GM18517 (cell line): ENCODE results near the gene SIGLEC14.
"Not testable (repeated sequence)": the region's sequence is repeated elsewhere in the genome, so short reads cannot be mapped to it uniquely, and the experiment has no call there.

Source experiments
- ATAC-seq: cut with Tn5 transposase; IDR thresholded peaks from one replicate; pipeline ENCODE4 v1.9.1; 2021; ENCODE audit warnings: mild to moderate bottlenecking, moderate library complexity; ENCODE audit not compliant: unreplicated experiment

Gene SIGLEC14

DNA sequence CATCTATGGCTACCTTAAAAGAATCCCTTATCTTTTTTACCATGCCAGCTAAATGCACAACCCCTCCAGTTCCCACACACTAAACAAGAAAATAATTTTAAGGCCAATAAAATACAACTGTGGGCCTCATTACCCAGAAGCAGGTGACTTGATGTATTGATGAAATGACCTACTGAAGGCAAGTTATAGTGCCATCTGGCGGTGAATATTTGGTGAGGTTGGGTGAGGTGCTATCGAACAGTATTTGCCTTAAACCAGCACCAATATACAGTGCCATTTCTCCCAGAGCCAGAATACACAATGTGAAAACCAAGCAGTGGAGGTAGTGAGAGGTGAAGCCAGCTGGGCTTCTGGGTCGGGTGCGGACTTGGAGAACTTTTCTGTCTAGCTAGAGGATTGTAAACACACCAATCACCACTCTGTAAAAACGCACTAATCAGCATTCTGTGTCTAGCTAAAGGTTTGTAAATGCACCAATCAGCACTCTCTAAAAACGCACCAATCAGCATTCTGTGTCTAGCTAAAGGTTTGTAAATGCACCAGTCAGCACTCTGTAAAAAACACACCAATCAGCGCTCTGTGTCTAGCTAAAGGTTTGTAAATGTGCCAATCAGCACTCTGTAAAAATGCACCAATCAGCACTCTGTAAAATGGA, 29.4 kb upstream of the SIGLEC14 start:
- not testable (repeated sequence) for ATAC-seq

DNA sequence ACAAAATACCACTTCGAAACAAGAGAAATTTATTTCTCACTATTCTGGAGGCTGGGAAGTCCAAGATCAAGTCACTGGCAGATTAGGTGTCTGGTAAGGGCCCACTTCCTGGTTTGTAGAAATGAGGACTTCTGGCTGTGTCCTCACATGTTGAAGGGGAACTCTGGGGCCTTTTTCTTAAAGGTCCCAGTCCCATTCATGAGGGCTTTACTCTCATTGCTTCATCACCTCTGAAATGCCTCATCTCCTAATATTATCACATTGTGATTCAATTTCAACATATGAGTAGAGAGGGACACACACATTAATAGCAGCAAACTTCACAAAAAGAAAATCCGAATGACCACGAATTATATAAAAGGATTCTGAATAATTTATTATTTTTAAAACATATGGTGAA, 21.6 kb upstream of the SIGLEC14 start:
- ATAC-seq, result no peak

DNA sequence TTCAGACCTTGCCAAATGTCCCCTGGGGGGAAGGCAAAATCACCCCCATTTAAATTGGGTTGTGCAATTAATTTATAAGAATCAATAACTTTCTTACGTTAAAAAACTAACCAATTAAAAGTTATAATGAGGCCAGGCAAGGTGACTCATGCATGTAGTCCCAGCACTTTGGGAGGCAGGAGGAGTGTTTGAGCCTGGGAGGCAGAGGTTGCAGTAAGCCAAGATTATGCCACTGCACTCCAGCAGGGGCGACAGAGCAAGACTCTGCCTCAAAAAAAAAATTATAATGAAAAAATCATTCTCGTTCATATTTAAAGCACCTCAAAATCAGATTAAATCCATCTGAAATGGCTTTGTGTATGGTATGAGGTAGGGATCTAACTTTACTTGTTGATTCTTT, 18.4 kb upstream of the SIGLEC14 start:
- ATAC-seq, result no peak

DNA sequence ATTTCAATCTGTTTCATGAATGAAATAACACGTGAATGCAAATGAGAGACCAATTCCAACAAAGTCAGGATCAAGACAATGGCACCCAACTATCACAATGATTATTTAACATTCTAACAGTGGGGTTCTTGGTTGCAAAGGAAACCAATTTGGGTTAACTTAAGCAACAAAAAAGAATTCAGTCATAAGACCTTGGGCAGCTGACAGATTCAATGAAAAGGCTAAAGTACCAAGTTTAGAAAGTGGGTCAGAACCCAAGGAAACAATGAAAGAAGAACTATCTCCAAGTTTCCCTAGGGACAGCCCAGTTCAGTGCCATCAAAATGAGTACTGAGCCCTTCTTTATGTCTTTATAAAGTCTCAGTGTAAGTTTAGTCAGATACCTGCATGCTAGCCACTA, 17.5 kb upstream of the SIGLEC14 start:
- ATAC-seq, result no peak

DNA sequence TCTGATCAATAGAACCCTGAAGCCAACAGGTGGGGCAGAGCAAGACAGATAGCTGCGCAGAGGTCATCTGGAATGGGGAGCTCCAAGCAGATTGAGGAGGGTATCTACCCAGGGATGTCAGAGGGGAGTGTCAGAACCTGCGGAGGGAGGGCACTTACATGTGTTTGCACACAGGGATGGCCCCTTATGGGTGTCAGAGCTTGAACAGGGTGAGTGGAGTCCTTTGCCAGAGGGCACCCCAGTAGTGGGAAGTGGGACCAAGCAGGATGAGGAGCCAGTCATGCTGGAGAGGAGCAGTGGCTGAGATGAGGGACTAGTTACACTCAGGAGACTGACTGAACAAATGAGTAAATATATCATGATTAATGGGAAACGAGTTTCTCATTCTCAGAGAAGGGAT, 17.0 kb upstream of the SIGLEC14 start:
- no peak for ATAC-seq

DNA sequence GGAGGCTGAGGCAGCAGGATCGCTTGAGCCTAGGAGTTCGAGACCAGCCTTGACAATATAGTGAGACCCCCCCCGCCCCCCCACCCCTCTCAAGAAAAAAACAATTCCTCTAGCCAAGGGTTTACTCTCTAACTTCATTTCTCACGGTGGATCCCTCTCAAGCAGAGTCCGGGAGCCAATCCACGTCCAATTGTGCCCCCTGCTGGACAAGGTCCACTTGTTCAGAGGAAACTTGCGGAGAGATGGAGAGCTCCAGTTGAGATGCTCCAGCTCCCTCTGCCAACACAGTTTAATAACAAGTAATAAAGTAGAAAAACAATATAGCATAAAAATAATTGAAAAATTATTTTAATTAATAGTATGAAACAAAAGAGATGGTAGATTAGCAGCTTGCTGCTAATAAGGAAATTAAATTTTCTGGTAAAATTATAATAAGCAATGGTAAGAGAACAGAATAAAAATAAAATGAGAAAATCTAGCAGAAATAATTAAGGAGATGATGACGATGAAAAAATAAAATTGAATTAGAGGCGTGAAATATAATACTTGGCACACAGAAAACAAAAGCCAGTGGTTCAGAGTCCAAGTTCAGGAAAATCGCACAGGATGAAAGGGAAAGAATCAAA, 14.5 kb upstream of the SIGLEC14 start:
- ATAC-seq, result no peak

DNA sequence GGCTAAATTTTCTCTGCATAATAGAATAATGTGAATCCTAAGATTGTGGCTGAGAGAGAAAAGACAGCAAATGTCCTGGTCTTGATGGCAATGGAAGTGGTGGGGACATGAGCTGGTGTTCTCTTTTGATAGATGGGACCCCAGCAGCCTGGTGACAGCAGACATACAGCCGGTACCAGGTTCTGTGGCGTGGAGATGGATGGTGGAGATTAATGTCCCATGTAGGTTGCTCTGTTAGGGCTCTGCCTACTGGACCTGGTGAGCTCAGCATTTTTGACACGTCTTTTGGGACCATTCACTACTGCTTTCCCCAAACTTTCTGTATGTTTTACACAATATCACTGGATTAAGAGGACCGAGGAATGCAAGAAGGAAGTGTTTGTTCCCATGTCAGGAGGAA, 8.2 kb upstream of the SIGLEC14 start:
- no peak for ATAC-seq

DNA sequence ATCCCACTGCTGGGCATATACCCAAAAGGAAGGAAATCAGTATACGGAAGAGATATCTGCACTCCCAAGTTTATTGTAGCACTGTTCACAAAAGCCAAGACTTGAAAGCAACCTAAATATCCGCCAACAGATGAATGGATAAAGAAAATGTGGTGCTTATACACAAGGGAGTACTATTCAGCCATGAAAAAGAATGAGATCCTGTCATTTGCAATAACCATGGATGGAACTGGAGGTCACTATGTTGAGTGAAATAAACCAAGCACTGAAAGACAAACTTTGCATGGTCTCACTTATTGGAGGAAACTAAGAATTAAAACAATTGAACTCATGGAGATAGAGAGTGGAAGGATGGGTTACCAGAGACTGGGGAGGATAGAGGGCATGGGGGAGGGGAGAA, 6.5 kb upstream of the SIGLEC14 start:
- no peak for ATAC-seq

DNA sequence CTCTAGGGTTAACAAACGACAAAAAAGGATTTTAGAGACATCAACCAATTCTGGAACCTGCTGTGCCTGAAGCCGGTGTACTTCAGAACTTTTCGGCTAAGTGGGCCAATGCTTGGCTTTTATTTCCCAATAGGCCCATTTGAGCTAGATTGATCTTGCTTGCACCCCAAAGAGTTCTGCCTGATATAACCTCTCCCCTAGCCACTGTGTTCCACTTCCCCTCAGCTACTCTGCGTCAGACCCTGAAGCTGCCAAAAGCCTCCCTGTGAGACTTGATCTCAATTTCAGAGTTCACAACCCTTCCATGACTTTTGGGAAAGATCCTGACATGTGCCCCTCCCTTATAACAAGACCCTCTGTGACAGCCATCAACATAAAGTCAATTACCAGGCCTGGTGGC, 5.6 kb upstream of the SIGLEC14 start:
- ATAC-seq, result no peak

DNA sequence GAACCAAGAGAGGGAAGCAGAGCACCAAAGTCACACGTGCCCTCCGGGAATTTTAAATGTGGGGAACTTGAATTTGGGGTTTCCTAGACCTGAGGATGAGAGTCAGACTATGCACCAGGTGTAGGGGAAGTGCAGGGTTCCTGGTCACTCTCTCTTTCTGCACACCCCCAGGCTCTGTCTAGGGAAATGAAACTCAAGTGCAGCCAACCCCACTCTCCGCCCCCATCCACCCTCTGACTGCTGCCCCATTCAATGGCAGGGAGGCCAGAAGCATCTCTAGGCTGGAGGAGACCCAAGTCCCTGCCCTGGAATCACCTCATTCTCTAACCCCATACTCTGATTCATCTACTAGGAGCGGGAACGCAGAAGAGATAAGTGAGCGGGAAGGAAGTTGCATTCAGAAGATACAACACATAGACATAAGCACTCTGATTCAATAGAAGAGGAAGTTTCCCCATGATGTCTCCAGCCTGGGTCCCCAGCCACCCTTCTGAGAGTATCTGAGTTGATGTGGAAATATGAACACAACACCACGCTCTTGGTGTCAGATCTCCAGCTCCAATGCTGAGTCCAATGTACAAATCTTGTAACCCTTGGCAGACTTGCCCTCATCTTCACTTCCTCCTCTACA, 4.7 kb upstream of the SIGLEC14 start:
- no peak for ATAC-seq

DNA sequence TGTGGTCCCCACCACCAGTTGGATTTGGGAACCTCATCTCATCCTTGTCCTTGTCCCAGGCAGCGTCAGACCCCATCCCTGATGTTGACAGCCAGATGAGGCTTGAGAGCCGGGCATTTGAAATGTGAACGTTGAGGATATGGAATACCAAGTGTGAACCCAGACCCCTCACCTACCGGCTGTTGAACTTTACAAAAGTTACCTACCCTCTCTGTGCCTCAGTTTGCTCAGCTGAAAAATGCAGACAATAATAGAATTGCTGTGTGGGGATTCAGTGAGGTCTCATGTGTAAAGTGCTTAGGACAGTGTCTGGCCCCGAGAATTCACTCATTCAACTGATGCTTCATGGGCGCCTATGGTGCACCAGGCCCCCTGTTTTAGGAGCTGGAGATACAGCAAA, 693 bp upstream of the SIGLEC14 start:
- no peak for ATAC-seq

DNA sequence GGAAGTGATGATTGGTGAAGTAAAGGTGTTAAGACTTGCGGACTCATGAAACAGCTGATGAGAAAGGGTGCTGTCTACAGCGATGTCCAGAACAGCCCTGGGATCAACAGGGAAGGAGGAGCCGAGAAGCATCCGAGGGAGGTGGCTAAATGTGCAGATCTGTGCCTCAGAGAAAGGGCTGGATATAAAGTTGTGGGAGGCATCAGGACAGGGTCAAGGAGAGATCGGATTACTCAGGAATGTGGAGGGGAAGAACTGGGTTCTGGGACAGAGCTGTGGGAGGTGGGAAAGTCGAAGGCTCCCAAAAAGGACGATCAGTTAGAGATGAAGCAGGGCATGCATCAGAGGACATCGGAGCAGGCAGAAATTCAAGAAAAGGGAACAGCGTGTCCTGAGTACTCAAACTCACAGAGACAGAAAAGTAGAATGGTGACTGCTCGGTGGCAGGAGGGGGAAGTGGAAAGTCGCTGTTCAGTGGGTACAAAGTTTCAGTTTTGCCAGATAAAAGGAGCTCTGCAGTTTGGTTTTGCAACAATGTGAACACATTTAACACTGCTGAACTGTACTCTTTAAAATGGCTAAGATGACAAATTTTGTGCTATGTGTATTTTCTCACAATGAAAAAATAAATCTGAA, 1.9 kb downstream of the SIGLEC14 start:
- ATAC-seq, result no peak

DNA sequence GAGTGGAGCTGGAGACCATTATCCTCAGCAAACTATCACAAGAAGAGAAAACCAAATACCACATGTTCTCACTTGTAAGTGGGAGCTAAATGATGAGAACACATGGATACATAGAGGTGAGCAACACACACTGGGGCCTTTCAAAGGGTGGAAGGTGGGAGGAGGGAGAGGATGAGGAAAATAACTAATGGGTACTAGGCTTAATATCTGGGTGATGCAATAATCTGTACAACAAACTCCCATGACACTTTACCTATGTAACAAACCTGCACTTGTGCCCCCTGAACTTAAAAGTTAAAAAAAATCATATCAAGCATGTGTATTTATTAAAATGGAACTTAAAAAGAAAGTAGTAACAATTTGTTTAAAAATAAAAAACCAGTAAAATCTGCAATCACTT, 5.0 kb downstream of the SIGLEC14 start:
- no peak for ATAC-seq

DNA sequence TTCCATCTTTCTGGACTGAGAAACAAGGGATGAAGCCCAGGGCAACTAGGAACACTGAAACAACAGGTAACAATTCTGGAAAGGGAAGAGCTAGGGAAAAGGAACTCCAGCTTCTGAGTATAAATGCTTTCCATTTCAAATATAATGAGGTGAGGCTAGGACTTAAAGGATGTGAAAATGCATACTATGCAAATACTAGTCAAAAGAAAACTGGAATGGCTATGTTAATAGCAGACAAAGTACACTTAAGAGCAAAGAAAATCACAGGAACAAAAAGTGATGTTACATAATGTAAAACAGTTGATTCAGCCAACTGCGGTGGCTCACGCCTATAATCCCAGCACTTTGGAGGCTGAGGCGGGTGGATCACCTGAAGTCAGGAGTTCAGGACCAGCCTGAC, 6.2 kb downstream of the SIGLEC14 start:
- ATAC-seq, result no peak

DNA sequence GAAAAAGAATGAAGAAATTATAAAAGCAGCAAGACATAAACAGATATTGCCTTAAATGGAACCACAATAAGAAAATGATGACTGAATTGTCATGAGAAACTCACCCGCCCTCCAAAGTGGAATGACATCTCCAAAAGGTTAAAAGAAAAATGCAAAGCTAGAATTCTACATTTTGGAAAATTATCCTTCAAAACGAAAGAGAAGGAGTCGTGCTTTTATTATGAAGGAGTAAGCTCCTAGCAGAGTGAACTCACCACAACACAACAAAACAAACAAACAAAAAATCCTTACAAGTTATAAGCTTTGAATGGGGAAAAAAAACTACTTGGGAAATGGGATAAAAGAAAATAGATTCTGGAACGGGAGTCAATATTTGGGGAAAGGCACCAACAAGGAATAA, 6.7 kb downstream of the SIGLEC14 start:
- ATAC-seq, result no peak

DNA sequence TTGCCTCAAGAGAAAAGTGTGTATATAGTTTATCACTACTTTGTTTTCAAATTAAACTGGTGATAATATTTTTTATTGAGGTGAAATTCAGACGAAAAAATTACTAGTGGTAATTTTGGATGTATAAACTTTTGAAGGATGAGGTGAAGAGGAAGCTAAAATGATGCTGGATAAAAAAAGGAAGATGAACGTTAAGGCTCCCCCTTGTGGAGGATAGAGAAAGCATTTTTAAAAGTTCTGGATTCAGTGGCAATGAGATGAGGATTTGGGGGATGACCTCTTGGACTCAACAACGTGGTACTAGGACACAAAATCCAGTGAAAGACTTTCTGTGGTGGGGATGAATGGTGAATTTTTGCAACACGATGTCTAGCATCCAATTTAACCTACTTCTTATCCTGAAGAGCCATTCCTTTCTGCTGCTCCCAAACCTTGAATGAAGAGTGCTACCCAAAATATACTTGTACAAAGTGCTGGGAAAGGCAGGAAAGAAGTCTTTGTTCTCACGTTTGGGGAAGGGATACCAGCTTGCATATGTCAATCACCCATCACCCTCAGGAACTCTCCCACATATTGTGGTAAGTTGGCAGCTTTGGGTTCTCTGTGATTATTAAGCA, 9.2 kb downstream of the SIGLEC14 start:
- ATAC-seq, result no peak

DNA sequence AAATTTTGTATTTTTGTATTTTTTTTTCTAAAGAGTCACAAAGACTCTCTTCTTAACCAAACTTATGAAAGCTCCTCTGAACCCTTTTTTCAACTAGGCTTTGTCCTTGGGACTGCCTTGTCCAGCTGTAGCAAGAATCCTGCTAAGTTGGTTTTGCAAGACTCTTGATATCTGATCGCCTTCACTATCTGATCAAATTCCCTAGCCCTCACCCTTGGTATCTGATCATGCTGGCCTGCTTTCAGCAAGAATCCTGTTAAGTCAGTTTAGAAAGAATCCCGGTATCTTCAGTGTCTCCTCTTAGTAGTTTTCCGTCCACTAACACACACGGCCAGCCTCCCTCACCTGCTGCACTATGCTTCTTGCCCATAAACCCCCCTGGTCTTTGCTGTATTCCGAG, 14.5 kb downstream of the SIGLEC14 start:
- ATAC-seq, result no peak

DNA sequence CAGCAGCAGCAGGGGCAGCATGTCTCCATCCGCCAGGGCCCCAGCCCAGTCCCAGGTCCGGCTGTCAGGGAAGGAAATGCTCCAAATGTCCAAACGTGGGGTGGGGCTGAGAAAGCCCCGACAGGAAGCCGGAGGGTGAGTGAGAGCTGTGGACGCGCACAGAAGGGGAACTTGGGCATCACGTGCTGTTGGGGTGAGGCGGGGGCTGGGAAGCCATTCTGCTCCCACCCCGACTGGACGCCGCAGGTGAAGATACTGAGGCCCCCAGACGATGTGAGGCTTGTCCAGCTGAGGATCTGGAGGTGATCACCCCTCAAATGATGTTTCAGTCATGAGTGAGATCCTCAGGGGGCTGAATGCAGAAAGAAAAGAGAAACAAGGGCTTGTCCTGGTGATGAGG, 16.3 kb downstream of the SIGLEC14 start, which contains the start of gene SIGLEC5:
SIGLEC5 (minus strand) TSS at position 87 of the 400 bp plus-strand sequence; CDS start at position 21, 66 bp downstream.
- not testable (repeated sequence) for ATAC-seq

DNA sequence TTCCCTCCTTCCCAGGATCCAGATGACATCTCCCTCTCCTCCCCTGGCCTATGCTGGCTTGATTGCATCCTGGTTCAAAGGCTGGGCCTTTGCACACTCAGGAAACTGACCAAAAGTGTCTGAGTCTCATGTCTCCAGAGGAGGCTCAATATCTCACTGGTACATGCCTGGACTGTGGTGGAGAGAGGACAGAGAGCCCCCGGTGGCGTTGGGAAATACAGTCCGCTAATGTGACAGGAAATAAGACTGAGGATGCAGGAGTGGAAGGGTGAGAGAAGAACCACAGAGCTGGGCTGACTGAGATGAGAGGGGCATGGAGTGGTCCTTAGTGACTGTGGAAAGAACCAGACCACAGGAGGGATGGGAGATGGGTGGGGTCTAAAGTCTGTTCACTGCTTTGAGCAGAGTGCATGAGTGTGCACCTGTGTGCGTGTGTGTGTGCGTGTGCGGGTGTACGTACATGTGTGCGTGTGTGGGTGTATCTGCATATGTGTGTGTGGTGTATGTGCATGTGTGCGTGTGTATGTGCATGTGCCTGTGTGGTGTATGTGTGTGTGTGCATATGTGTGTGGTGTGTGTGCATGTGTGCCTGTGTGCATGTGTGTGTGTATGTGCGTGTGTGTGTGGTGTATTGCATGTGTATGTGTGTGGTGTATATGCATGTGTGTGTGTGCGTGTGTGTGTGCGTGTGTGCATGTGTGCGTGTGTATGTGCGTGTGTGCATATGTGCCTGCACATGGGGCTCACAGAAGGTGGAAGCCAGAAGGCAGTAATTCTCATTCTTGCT, 18.3 kb downstream of the SIGLEC14 start:
- no peak for ATAC-seq

DNA sequence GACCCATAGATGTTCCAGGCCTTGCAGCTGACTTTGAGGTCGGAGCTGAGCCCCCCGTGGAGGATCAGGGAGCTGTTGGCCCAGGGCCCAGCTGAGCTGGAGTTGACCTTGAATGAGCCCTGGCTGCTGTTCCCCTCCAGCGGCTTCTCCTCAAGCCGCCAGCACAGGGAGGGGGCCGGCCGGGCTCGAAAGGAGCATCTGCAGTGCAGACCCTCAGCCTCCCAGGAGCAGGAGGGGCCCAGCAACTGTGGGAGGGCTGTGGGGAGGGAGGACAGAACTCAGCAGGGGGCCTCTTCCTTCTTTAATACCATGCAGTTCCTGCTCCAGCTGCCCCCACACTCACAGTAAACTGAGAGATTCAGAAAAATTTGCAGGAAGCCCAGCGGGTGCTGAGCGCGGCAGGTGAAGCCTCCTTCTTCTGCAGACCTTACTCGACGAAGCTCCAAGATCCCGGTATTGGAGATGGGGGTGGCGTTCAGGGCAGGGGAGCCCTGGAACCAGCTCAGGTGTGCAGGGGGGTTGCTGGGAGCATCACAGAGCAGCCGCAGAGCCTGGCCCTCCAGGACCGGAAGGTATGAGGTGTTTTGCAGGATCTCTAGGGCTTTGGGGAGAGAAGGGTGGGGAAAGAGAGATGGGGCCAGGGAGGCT, 19.0 kb downstream of the SIGLEC14 start:
- no peak for ATAC-seq
